HFFc6 (cell line): Measurements from ENCODE around the gene RFTN1. TPM values are rescaled to one million over a fixed set of nuclear protein-coding genes. Genes with fewer than 3 reads are reported as not detected.

ENCODE experiments used
- DNase-seq: peaks from one replicate; pipeline ENCODE4 v3.0.0-alpha.2; 2018
- H3K27ac Mint-ChIP-seq: 2 replicates; pipeline ENCODE4 v1.8.0; 2020; ENCODE audit warnings: mild to moderate bottlenecking, mixed read lengths
- H3K27me3 Mint-ChIP-seq: 2 replicates; pipeline ENCODE4 v1.8.0; 2021; ENCODE audit warnings: mild to moderate bottlenecking, moderate library complexity, mixed read lengths; ENCODE audit not compliant: insufficient read depth
- H3K36me3 Mint-ChIP-seq: 2 replicates; pipeline ENCODE4 v1.8.0; 2021; ENCODE audit warnings: low read depth, mixed read lengths
- H3K4me1 Mint-ChIP-seq: 2 replicates; pipeline ENCODE4 v1.8.0; 2020; ENCODE audit warnings: low read depth, mixed read lengths
- H3K4me3 Mint-ChIP-seq: 2 replicates; pipeline ENCODE4 v1.8.0; 2020; ENCODE audit warnings: mild to moderate bottlenecking, moderate library complexity, mixed read lengths
- H3K9me3 Mint-ChIP-seq: 2 replicates; pipeline ENCODE4 v1.8.0; 2020; ENCODE audit warnings: mild to moderate bottlenecking, mixed read lengths
- CTCF ChIP-seq: fragments of 200-600 bp; sonication (generic); IDR thresholded peaks from 2 replicates; pipeline ENCODE4 v1.5.0; 2021; ENCODE audit warnings: antibody characterized with exemption, mild to moderate bottlenecking
- total RNA-seq, 6 experiments: library from RNA; stranded (reverse); fragmentation: NEBNext Ultra II Directional; extraction: Animal tissue kit (Norgen Biotek cat#: 25700); gene quantifications; 2 replicates in 1 of 6; 3 replicates in 5 of 6; pipeline ENCODE4 v1.2.3, GENCODE V29; 2021

The RFTN1 gene
- total RNA-seq, 6 experiments from 2014 or later, result 53.4 to 62.4 (median 57.4) TPM

GRCh38 chr3:16520241-16520969, 6.9 kb upstream of the RFTN1 start:
- no peak for TF ChIP-seq CTCF
- Mint-ChIP-seq H3K9me3 (peaks cover 10% of the 10 kb centered on the region), H3K27me3 (peaks cover 21% of the 10 kb centered on the region), H3K4me3 (no peak overlapping the region), H3K36me3 (no peaks in the 10 kb centered on the region; the same call in 1 of the 2 replicates), H3K4me1 (peaks cover 19% of the 10 kb centered on the region), H3K27ac (no peak overlapping the region)
- no peak for DNase-seq

- TF ChIP-seq CTCF, result peak; percentile 78
- H3K4me1 Mint-ChIP-seq, result peaks cover 41% of the 10 kb centered on the region
- H3K4me3 Mint-ChIP-seq, result no peak overlapping the region
- peaks cover 10% of the 10 kb centered on the region for H3K27me3 Mint-ChIP-seq
- H3K27ac Mint-ChIP-seq, result no peak overlapping the region
- no peaks in the 10 kb centered on the region for H3K36me3 Mint-ChIP-seq
- peak; percentile 58 for DNase-seq
- H3K9me3 Mint-ChIP-seq, result no peaks in the 10 kb centered on the region
Measured at GRCh38 chr3:16516695-16517481, 3.4 kb upstream of the RFTN1 start.

GRCh38 chr3:16515885-16516420, 2.5 kb upstream of the RFTN1 start:
- H3K4me3 Mint-ChIP-seq, result no peak overlapping the region
- no peak for TF ChIP-seq CTCF
- H3K36me3 Mint-ChIP-seq, result no peaks in the 10 kb centered on the region
- H3K4me1 Mint-ChIP-seq, result peaks cover 50% of the 10 kb centered on the region
- no peak overlapping the region for H3K27ac Mint-ChIP-seq
- no peaks in the 10 kb centered on the region for H3K9me3 Mint-ChIP-seq
- no peak for DNase-seq
- peaks cover 4% of the 10 kb centered on the region for H3K27me3 Mint-ChIP-seq

- peaks cover 61% of the 10 kb centered on the region for H3K4me1 Mint-ChIP-seq
Measured at GRCh38 chr3:16514755-16515353, 1.4 kb upstream of the RFTN1 start.

More at GRCh38 chr3:16514755-16515353, 1.4 kb upstream of the RFTN1 start:
- no peak overlapping the region for H3K27ac Mint-ChIP-seq
- TF ChIP-seq CTCF, result no peak
- H3K27me3 Mint-ChIP-seq, result no peaks in the 10 kb centered on the region; the same call in 1 of the 2 replicates
- DNase-seq, result no peak
- H3K4me3 Mint-ChIP-seq, result peak overlapping the region; percentile 98
- H3K36me3 Mint-ChIP-seq, result no peaks in the 10 kb centered on the region
- H3K9me3 Mint-ChIP-seq, result no peaks in the 10 kb centered on the region
